ENCODE measurements around the gene FAM20A.

The FAM20A gene

GRCh38 chr17:68489919-68490318 lies 111.2 kb downstream of the FAM20A start:
- no peaks in the 10 kb centered on the region for H3K36me3 ChIP-seq (ENCODE audit: insufficient read depth, insufficient read length, low read length)
- no peak overlapping the region for H3K9ac ChIP-seq (ENCODE audit: insufficient read length, low read depth)
- no peak for DNase-seq (ENCODE audit: low read depth, low spot score)
- no peak overlapping the region for H3K4me3 ChIP-seq (ENCODE audit: insufficient read length, low read depth)
- no peaks in the 10 kb centered on the region for H3K27me3 ChIP-seq (ENCODE audit: insufficient read depth, insufficient read length)
- H3K9me3 ChIP-seq (ENCODE audit: insufficient read depth, low read length), result no peaks in the 10 kb centered on the region
- H3K4me1 ChIP-seq (ENCODE audit: insufficient read depth, insufficient read length), result no peaks in the 10 kb centered on the region
- no peak for TF ChIP-seq SUZ12 (IDR thresholded peaks at IDR 0.05; ENCODE audit: extremely low read depth, insufficient read depth, insufficient read length)
- TF ChIP-seq YY1 (IDR thresholded peaks at IDR 0.05; ENCODE audit: insufficient read depth, insufficient read length), result no peak
- TF ChIP-seq ZNF274 (IDR thresholded peaks at IDR 0.05; ENCODE audit: low read depth, low read length), result no peak

Measured in NT2/D1 (cell line).